DMS 273 (cell line): ENCODE results near the gene CFAP410.

Experiments
- DNase-seq: peaks from one replicate; lab custom pipeline; 2025; ENCODE audit not compliant: unreplicated experiment; lab: John Stamatoyannopoulos, UW

CFAP410 gene

GRCh38 chr21:44331650-44332307 is 7.4 kb downstream of the CFAP410 start:
- DNase-seq = peak; percentile 95

DNA sequence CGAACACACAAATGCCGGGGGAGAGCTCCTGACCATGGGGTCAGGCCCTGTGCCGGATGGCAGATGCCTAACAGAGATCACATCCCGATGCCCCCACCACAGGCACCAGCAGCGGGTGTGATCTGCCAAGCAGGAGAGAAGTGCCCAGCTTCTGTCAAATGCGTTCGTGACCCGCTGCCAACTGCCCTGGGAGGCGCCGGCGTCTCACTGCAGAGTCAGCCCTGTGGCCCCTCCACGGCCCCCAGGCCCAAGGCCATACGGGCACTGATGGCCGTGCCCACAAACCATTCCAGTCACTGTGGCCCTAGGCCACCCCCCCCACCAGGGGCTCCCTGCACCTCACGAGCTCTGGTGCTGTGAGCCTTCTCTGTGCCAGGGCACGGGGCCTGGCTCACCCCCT is 8.0 kb downstream of the CFAP410 start:
- DNase-seq = peak; percentile 47

DNA sequence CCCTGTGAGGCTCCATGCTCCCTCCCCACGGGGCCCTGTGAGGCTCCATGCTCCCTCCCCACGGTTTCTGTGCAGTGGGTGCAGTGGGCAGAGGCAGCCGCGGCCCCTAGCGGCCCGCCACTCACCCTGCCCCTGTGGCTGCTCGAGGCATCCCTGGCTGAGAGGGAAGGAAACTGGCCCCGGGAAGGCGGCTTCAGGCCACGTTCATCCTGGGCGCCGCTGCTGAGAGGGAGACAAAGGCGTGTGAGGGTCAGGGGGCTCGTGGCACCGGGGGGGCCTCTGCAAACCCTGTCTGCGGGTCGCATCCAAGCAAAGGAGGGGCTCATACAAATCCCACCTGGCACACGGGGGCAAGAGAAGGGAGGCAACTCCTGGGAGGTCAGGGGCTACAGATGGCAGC is 8.5 kb downstream of the CFAP410 start:
- DNase-seq = no peak

DNA sequence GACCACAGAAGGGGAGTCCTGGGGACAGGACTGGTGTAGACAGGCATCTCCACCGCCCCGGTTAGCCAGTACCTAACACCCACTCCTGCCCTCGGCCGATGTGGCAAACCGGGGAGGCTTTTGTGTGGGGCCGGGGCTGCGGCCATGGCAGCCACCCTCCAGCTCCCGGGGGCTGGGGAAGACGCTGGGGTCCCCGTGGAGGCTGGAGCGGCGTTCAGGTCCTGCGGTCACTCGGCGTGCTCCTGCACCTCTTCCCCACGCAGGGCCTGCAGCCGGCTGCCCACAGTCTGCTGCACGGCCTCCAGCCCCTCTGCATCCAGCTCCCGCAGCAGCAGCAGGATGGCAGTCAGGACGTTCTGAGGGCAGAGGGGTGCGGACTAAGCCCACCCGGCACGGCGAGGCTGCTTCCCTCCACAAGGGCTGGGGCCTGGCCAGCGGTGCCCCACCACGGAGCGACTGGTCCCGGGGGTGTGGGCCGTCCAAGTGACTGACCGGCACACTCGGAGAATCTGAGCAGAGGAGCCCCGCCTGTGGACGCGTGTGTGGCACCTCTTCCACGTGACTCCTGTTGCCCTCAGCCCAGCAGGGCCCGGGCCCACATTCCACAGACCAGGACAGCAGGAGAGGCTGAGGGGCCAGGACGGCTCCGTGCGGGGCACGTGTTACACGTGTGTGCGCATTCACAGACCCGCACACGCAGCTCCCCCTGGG is 9.1 kb downstream of the CFAP410 start:
- DNase-seq = no peak

DNA sequence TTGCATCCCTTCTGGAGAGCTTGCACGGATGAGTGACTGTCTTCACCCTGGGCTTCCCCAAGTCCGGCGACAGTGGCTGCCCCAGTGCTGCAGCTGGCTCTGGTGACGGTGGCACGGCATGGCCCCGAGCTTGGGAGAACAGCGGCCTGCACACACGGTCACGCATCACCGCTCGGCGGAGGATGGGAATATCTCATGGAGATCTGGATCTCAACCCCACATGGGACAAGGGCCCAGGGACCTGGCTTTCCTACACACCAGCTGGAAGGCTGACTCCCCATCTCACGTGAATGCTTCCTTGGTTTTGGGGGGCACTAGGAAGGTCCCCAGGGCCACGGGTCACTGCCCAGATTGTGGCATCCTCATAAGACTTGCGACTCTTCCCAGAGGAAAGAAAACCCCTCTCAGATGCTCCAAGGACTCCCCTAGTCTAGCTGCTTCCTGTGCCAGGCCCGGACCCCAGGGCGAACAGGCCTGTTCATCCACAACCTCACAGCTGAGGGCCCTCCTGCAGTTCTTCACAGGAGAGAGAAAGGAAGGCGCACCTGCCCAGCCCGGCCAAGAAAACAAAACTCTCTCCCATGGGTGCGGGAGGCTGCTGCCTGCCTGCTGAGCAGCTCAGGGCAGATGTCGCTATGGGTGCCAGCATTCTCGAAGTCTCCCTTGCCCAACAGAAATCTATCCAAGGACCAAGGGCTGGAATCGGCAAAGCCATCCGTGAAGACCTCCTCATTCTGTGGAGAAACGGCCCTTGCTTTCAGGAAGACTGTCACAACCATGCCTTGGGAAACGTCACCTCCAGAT is 9.9 kb downstream of the CFAP410 start:
- peak; percentile 41 for DNase-seq

DNA sequence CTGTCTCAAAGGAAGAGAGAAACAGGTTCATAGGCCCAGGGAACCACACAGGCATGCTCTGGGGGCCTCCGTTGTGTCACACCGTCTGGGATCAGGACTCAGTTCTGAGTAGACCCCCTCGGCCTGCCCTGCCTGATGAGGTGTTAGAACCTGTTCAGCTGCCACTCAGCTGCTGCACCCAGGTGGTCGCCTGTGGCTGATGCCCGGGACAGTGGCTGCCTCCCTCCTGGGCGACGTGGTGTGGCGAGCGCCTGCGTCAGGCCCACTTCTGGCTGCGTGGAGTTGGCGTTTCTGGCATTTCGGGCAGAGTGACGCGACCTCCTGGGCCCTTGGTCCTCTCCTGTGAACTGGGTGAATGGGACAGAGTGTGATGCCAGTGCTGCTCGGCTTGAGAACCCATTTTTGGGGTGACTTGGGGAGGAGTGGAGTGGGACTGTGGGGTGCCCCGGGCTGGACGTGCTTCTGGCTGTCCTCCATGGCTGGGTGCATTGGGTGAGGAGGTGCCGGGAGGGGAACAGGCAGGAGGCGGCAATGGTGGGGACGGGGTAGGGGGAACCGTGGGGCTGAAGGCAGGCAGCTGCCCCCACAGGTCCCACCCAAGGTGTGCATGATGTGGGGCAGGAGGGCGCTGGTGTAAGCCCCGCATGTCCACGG is 10.8 kb downstream of the CFAP410 start:
- DNase-seq = no peak

GRCh38 chr21:44327603-44327974 is 11.6 kb downstream of the CFAP410 start:
- DNase-seq = no peak

DNA sequence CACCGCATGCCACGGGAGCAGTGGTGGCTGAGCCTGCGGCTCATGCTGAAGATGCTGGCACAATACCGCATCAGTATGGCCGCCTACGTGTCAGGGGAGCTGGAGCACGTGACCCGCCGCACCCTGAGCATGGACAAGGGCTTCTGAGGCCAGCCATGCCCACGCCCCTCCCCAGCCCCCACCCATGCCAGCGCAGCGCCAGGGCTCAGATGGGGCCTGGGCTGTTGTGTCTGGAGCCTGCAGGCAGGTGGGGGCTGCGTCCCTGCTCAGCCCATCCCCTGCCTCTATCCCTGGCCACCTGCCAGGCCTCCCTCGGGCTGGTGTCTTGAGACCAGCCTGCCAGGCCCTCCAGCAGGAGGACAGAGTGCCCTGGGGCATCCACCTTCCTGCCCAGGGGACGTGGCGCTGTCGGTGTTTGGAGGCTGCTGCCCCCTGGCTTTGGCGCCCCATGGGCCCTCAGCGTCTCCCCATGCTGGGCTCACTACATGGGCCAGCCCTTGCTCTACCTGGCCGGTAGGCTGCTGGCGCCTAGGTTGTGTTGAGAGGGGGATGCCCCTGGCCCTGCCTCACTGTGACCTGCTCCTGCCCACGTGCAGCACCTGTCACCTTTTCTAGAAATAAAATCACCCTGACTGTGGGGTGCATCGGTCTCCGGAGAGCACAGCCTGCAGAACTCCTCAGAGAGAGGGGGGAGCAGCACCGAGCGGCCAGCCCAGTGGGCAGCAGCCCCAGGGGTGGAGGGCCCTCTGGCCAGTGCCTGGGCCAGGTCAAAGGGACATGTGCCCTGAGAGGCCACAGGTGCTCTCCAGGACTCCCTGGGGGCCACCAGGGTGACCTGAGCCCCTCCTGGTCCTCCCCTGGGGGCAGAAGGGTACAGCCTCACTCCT is 12.2 kb downstream of the CFAP410 start:
- peak; percentile 35 for DNase-seq

- DNase-seq = no peak
Observed at GRCh38 chr21:44326272-44326647, 12.9 kb downstream of the CFAP410 start.

GRCh38 chr21:44325386-44326271 is 13.6 kb downstream of the CFAP410 start:
- DNase-seq = no peak

GRCh38 chr21:44324854-44325107 is 14.4 kb downstream of the CFAP410 start:
- DNase-seq = no peak

DNA sequence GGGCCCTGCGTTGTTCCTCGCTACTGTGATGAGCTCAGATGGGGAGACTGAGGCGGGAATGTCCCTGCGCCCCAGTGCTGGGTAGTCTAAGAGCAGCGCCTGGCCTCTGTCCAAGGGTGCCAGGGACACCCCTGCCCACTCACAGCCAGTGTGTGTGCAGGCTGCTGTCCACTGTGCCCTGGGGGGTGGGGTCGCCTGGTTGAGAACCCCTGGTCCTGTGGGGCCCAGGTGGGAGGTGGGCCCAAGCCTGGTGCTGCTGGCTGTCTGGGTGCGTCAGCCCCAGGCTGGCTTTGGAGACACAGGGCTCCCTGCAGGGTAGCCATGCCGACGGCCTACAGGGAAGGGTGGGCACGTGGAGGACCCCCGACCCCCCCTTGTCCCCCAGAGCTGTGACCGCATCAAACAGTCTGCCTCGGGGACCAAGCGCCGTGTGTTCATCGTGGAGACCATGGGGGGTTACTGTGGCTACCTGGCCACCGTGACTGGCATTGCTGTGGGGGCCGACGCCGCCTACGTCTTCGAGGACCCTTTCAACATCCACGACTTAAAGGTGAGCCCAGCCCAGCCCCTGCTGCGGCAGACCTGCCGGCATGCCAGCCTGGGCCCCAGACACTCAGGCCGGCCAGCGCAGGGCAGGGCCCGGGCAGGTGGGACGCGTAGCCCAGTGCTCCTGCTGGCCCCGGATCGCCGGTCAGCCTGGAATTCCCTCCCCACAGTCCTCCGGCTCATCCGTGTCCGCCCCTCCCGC is 14.9 kb downstream of the CFAP410 start:
- no peak for DNase-seq

GRCh38 chr21:44323591-44323990 is 15.6 kb downstream of the CFAP410 start:
- no peak for DNase-seq

GRCh38 chr21:44322621-44323325 is 16.4 kb downstream of the CFAP410 start:
- DNase-seq = no peak

DNA sequence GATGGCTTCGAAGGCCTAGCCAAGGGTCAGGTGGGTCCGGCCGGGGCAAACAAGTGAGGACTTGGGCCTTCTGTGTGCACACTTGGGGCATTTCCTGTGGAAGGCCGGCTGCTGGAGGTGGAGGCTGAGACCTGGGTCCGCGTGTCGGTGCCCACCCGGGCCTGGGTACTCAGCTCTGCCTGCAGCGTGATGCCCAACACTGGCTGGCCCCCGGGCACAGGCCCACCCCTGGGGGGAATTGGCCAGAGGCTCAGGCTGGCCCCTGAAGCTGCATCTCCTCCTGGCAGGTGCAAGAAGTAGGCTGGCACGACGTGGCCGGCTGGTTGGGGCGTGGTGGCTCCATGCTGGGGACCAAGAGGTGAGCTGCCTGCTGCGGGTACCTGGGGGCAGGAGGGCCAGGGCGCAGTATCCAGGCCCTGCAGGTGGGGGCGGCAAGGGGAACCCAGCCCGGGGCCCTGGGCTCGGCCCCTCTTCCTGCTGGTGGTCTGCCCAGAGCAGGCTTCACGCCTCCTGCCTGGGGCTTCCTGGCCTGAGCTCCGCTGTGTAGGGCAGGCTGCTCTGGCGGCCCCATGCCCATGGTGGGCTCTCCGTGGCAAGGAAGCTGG is 17.2 kb downstream of the CFAP410 start:
- no peak for DNase-seq

GRCh38 chr21:44320847-44321246 is 18.3 kb downstream of the CFAP410 start:
- no peak for DNase-seq

- DNase-seq = no peak
Observed at GRCh38 chr21:44319407-44320065, 19.7 kb downstream of the CFAP410 start.
